Myocyte (in vitro differentiated cells): ENCODE measurements around the gene TIMM17B. TPM values are rescaled to one million over a fixed set of nuclear protein-coding genes. Genes with fewer than 3 reads are reported as not detected.
"Not testable (repeated sequence)": the region's sequence is repeated elsewhere in the genome, so short reads cannot be mapped to it uniquely, and the experiment has no call there.

Experiments used
- DNase-seq: peaks from one replicate; pipeline ENCODE4 v3.0.0-alpha.2; 2012; ENCODE audit warnings: low read depth
- total RNA-seq: library from RNA; depleted of rRNA; stranded (reverse); fragments of >200 nt; gene quantifications from 2 replicates; pipeline ENCODE4 v1.2.3, GENCODE V29; 2014

The TIMM17B gene
- total RNA-seq, 1 donor from 2014 or later: 52.4 TPM

DNA sequence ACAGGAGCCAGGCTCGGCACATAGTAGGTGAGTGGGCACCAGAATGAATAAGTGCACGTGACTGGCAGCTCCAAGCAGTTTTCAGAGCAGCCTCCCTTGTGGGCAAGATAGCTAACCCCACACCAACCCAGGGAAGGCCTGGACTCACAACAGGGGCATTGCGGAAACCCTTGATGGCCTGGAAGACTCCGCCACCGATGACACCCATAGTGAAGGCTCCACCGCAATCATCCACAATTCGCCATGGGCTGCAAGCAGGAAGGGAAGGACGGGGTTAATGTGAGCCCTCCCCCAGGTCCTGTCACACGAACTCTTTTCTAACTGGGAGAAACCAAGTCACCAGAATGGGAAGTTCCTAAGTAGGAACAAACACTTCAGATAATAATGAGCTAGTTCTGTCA lies 957 bp downstream of the TIMM17B start:
- peak; percentile 36 for DNase-seq

DNA sequence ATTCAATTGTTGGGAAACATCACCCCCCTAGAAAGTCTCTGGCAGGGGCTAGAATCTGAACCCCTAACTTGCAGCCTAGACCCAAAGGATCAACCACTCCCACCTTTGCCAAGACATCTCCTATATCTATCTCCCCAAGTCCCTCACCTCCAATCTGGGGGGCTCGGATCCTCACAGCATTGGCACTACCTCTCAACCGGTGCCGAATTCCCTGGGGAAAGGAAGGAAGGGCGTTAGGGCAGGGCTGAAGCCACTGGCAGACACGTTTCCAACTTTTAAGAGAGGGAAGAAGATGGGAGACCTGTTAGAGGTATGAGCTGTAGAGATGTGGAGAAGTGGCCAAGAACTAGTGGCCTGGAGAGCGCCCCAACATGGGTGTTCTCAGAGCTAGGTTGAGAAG lies 2.7 kb downstream of the TIMM17B start:
- DNase-seq: no peak

DNA sequence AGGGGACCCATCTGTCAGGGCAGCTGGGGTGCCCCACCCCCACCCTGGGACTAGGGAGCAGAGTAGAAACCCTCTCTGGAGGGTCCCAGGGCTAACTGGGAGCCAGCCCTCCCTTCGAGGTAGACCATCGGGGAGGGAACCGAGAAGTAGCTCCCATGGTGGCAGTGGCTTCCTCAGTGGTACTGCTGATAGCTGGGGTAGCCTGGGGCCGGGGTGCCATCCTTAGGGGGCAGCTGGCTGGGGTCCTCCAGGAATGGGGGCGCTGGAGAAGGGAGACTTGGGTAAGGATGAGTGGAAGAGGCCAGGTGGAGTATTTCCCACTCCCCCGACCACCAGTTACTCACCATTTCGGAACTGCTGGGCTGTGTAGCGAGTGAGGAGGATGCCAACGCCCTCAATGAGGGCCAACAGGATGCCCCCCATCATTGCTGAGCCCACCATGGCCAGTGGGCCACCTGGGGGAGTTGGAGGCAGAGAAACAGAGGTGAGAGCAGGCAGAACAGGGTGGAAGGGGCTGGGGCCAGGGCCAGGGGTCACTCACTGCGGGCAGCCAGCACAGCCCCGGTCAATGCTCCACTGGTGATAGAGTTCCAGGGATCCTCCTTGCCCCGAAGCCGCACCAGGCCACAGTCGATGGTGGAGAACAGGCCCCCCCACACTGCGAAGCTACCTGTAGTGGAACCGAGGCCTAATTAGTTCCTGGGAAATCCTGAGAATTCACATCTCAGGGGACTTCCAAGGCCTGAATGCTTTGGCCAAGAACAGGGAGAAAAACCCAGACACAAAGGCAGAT lies 3.8 kb downstream of the TIMM17B start:
- DNase-seq: no peak

DNA sequence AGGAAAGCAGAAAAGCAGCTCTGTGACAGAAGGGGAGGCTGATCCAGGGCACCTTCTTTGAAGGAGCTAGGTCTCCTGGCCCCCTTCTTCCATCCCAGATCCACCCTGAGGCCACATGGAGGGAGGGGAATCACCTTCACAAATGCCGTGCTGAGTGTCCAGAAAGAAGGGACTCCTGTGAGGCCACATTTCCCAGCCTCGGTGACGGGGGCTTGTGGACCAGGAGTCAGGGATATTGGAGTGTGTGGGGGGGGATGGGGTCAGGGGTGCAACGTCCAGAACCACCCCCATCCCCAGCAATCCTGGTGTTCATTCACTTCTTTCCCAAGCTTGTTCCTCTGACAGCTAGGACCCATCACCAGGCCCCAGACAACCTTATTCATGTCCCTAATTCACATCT lies 4.7 kb downstream of the TIMM17B start:
- DNase-seq: no peak

DNA sequence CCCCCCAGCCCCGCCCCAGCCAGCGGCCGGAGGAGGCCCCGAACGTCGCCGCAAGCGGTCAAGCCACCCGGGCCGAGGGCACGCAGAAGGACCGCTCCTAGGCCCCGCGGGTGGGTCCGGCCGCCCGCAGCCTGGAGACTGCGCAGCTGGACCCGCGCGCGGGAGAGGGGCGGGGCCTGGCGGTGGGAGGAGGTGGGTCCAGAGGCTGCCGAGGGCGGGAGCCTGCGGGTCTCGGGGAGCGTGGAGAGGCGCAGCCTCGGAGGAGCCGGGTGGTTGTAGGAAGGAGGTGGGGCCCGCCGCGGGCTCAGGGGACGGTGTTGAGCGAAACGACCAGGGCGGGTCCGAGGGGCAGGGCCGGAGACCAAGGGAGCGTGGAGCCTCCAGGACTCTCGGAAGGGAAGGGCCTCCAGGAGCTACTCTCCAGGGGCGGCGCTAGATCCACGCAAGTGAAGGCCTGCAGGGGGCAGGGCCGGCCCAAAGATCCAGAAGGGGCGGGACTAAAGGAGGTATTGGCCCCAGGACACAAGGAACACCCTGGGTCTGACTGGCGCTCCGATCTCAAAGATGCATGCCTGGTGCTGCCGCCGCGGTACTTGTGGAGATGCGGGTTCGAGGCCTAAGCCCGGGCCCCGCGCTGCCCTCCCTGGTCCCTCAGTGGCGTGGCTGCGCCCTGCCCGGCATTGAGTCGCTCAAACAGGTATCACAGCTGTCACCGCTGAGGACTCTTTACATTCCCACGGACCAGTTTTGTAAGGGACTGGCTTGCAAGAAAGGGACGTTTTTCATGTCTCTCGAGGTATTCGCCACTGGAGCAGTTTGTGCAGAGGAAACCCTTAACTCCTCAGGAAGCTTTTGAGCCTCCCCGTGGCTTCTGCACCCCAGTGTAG lies 5.9 kb downstream of the TIMM17B start:
- peak; percentile 85 for DNase-seq

DNA sequence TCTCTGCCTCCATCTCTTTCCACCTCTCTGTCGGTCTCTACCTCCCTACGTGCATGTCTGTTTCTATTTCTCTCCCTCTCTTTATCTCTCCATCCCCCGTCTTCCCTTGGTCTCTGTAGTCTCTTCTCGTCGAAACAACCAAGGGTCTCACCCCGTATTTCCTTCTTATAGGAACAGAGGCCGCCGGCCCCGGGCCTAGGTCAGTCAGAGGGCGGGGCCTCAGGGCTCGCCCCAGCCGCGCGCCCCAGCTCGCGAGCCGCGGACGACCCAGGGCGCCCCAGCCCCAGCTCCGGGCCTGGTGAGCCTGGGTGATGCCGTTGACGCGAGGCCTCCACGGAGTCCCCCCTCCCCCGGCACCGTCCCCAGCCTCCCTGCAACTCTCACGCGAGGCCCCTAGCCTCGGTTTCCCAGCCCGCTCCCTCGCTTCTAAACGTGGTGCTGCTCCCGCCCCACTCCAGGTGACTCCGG lies 6.6 kb downstream of the TIMM17B start:
- DNase-seq: peak; percentile 2

DNA sequence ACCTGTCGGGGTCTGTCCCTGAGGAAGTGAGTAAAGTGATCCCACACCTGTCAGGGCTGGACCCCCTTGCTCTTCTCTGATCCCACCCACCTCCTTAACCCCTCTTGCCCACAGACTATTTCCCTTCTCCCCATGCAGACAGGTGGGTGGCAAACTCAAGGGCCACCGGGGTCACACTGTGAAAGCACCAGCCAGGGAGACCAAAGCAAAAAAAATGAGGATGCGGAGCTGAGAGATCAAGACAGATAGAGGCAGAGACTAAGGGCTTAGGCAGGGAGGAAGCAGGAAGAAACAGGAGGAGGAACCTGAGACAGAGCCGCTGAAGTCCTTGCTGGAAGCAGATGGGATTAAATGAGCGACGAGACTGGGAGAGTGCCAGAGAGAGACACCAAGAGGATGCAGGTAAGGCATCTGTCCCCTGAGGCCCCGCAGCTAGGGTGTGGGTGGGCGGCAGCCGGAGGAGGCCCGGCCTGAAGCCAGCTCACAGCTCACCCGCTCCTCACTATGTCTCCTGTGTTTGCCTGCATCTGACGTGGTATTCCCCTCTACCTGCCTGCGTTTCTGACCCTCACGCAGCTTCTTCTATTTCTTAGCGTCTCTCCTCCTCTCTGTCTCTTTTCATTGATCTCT lies 7.2 kb downstream of the TIMM17B start:
- DNase-seq: no peak

DNA sequence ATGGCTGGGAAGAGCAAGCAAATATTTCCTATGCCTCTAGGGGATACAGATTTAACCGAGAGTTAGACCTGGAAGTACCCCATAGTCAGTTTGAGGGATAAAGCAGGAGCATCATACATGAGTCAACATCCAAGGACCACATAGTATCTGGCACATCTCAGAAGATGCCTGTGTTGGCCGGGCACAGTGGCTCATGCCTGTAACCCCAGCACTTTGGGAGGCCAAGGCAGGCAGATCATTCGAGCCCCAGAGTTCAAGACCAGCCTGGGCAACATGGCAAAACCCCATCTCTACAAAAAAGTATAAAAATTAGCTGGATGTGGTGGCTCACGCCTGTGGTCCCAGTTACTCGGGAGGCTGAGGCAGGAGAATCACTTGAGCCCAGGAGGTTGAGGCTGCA lies 11.0 kb downstream of the TIMM17B start:
- not testable (repeated sequence) for DNase-seq

DNA sequence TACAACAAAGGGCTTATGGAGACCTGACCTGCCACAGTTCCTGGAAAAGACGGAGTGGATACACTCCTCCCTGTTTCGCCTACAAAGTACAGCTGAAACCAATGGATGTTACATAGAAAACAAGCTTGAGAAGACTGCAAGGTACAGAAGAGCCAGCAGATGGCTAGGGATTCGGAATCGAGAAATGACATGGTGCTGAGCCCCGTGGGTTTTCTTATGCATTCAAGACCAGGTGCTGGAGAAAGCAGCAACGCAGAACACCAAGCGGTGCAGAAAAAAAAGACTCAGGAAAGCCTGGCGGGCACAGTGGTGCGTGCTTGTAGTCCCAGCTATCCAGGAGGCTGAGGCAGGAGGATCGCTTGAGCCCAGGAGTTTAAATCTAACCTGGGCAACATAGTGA lies 13.8 kb downstream of the TIMM17B start:
- DNase-seq: no peak

DNA sequence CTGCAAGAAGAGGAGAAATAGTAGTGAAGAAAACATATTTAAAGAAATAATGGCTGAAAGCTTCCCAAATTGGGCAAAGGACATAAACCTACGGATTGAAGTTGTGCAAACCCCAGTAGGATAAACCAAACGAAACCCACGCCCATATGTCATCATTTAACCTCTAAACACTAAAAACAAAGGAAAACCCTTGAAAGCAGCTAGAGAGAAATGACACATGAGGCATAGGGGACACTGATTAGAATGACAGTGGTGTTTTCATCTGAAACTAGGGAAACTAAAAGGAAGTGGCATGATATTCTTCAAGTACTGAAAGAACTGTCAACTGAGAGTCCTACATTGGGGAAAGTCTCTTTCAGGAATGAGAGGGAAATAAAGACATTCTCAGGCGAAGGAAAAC lies 20.6 kb downstream of the TIMM17B start:
- DNase-seq: not testable (repeated sequence)

DNA sequence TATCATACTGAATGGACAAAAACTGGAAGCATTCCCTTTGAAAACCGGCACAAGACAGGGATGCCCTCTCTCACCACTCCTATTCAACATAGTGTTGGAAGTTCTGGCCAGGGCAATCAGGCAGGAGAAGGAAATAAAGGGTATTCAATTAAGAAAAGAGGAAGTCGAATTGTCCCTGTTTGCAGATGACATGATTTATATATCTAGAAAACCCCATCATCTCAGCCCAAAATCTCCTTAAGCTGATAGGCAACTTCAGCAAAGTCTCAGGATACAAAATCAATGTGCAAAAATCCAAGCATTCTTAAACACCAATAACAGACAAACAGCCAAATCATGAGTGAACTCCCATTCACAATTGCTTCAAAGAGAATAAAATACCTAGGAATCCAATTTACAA lies 25.6 kb downstream of the TIMM17B start:
- not testable (repeated sequence) for DNase-seq

DNA sequence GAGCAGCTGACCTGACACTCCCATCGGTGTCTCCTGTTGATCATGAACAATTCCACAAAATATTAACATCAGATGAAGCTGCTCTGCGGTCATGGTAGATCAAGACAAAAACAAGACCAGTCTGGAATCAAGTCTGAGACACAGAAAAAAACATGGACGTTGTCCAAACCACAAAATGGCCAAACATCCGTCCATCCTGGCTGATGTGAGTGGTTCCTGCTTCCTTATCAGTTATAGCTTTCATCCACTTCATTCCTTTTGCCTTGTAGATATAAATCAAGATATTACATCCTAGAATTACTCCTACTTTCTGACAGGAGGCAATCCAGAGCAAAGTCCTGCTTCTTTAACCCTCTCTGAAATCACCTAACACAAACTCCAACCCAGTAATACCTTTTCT lies 33.4 kb downstream of the TIMM17B start:
- DNase-seq: peak; percentile 49

DNA sequence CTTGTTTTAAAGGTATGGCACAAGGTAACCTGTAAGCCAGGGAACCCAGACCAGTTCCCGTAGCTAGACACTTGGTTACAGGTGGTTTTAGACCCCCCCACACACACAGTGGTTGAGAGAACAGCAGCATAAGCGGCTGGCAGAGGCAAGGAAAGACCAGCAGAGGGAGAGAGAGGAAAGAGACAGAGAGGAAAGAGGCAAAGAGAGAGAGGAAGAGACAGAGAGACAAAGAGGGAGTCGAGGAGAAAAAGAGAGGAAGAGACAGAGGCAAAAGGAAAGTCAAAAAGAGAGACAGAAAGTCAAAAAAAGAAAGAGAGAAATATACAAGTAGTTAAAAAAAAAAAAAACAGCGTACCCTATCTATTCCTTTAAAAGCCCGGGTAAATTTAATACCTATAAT lies 42.7 kb downstream of the TIMM17B start:
- peak; percentile 19 for DNase-seq

DNA sequence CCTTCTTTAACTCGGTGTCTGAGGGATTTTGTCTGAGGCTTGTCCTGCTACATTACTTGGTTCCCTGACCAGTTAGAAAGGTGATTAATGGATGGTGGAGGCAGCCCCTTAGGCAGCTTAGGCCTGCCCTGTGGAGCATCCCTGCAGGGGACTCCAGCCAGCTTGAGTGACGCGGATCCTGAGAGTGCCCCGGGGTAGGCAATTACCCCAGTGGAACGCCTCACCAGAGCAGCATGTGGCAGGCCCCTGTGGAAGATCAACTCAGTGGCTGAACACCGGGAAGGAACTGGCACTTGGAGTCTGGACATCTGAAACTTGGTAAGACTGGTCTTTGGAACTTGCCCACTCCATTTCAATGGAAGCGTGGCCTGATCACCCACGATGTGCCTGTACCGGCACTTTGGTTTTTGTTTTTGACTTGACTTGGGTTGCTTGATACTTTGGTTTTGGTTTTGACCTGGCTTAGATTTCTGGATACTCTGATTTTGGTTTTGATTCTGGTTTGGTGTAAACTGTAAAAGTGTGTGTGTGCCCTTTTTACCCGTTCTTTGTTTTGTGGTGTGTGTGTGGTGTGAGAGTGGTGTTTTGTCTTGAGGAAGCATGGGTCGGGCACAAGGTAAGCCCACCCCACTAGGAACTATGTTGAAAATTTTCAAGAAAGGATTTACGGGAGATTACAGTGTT lies 43.3 kb downstream of the TIMM17B start:
- not testable (repeated sequence) for DNase-seq

DNA sequence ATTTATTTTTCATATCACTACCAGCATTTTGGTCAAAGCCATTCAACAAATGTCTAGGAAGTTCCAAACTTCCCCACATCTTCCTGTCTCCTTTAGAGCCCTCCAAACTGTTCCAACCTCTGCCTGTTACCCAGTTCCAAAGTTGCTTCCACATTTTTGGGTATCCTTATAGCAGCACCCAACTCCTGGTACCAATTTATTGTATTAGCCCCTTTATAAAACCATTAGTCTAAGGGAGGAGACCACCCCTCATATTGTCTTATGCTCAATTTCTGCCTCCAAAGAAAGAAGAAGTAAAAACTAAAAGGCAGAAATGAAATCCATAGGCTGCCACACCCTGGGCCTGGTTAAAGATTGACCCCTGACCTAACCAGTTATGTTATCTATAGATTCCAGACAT lies 44.1 kb downstream of the TIMM17B start:
- DNase-seq: not testable (repeated sequence)

DNA sequence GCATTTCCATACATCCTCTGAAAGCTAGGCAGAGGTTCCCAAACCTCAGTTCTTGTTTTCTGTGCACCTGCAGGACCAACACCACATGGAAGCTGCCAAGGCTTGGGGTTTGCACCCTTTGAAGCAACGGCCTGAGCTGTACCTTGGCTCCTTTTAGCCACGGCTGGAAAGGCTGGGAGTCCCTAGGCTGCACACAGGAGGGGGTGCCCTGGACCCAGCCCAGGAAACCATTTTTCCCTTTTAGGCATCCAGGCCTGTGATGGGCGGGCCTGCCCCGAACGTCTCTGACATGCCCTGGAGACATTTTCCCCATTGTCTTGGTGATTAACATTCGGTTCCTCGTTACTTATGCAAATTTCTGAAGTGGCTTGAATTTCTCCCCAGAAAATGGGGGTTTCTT lies 44.7 kb downstream of the TIMM17B start:
- no peak for DNase-seq

DNA sequence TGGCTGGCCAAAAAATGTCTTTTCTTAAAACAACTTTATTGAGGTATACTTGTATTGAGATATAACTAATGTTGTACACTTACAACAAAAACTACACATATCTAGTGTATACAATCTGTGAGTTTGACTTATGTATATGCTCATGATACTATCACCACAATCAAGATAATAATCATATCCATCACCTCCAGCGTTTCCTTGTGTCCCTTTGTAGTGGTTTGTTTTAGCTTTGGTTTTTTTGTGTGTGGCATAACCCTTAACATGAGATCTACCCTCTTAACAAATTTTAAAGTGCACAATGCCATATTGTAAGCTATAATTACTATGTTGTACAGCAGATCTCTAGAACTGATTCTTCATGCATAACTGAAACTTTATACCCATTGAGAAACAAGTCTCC lies 48.7 kb downstream of the TIMM17B start:
- DNase-seq: no peak
